DMS153 treated with DMSO at 0.1 percent for 48 hours (cell line): ENCODE measurements around the gene WBP1L.
A peak's percentile ranks its signal among the peaks of the same experiment; 100 is the strongest.
"Not testable (repeated sequence)": the region's sequence is repeated elsewhere in the genome, so short reads cannot be mapped to it uniquely, and the experiment has no call there.

Experiments used
- DNase-seq: peaks from one replicate; lab custom pipeline; 2025; ENCODE audit not compliant: unreplicated experiment; lab: John Stamatoyannopoulos, UW

The WBP1L gene

GRCh38 chr10:102721954-102722353 is 21.8 kb upstream of the WBP1L start:
- DNase-seq: no peak

- no peak for DNase-seq
Observed at GRCh38 chr10:102723989-102724388, 19.8 kb upstream of the WBP1L start.

GRCh38 chr10:102726274-102726673 is 17.5 kb upstream of the WBP1L start:
- DNase-seq: no peak

- DNase-seq: no peak
Observed at GRCh38 chr10:102727037-102727818, 16.5 kb upstream of the WBP1L start.

- DNase-seq: peak; percentile 42
Observed at GRCh38 chr10:102729029-102730026, 14.4 kb upstream of the WBP1L start.

GRCh38 chr10:102731222-102731800 is 12.4 kb upstream of the WBP1L start:
- DNase-seq: no peak

- DNase-seq: no peak
Observed at GRCh38 chr10:102732661-102733060, 11.1 kb upstream of the WBP1L start.

GRCh38 chr10:102735065-102735562 is 8.6 kb upstream of the WBP1L start:
- DNase-seq: no peak

- no peak for DNase-seq
Observed at GRCh38 chr10:102738692-102739121, 5.0 kb upstream of the WBP1L start.

- no peak for DNase-seq
Observed at GRCh38 chr10:102740229-102740628, 3.5 kb upstream of the WBP1L start.

GRCh38 chr10:102741726-102742237 is 2.0 kb upstream of the WBP1L start:
- no peak for DNase-seq

- DNase-seq: not testable (repeated sequence)
Observed at GRCh38 chr10:102742313-102742712, 1.4 kb upstream of the WBP1L start.

GRCh38 chr10:102743078-102743587 is 615 bp upstream of the WBP1L start:
- DNase-seq: peak; percentile 90

- DNase-seq: no peak
Observed at GRCh38 chr10:102744374-102745051, 765 bp downstream of the WBP1L start.

- DNase-seq: no peak
Observed at GRCh38 chr10:102745157-102745556, 1.4 kb downstream of the WBP1L start.

GRCh38 chr10:102752266-102752930 is 8.7 kb downstream of the WBP1L start:
- no peak for DNase-seq

GRCh38 chr10:102752934-102753664 is 9.4 kb downstream of the WBP1L start:
- DNase-seq: no peak

- no peak for DNase-seq
Observed at GRCh38 chr10:102753718-102754117, 10.0 kb downstream of the WBP1L start.

- DNase-seq: no peak
Observed at GRCh38 chr10:102757323-102757722, 13.6 kb downstream of the WBP1L start.
